HG03039 (cell line): ENCODE data around the gene POLRMT.
"Not testable (repeated sequence)": the region's sequence is repeated elsewhere in the genome, so short reads cannot be mapped to it uniquely, and the experiment has no call there.

Experiments
- ATAC-seq: cut with Tn5 transposase; IDR thresholded peaks from one replicate; pipeline ENCODE4 v1.9.1; 2021; ENCODE audit warnings: mild to moderate bottlenecking, moderate library complexity; ENCODE audit not compliant: unreplicated experiment

POLRMT gene

DNA sequence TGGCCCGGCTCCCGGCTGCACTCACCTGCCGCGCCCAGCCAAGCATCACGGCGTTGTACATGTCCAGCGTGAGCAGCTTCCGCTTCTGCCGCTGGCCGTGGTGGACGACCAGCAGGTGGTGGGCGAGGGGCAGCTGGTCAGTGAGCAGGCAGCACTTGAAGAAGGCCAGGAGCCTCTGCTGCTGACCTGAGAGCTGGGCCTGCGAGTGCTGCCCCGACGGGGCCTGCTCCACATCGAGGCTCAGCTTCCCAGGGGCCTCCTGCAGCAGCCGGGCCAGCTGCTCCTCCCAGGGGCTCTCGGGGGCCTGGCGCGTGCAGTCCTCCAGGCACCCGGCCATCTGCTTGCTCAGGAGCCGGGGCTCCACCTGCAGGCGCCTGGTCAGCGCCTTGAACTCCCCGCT is 3.8 kb downstream of the POLRMT start:
- not testable (repeated sequence) for ATAC-seq

DNA sequence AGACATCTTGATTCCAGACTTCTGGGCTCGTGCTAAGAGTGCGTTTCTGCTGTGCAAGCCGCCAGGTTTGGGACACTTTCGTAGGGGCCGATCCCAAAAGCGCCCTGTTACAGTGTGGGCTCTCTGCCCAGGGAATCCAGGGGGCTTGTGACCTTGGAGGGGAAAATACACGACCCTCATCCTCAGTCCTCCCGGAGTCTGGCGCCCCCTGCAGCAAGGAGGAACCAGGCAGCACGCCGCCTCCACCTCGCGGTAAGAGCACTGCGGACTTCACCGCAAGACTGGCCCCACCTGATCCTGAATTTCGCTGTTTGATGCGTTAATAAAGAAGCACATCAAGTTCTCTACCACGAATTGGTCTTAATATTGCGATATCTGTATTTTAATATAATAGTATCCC is 5.2 kb downstream of the POLRMT start:
- ATAC-seq = no peak

DNA sequence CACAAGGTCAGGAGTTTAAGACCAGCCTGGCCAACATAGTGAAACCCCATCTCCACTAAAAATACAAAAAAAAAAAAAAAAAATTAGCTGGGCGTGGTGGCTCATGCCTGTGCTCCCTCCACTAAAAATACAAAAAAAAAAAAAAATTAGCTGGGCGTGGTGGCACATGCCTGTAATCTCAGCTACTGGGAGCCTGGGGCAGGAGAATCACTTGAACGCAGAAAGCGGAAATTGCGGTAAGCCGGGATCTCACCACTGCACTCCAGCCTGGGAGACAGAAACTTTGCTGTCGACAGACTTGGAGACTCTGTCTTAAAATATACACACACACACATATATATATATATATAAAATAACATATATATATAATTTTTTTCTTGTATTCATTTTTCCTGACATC is 6.8 kb downstream of the POLRMT start:
- not testable (repeated sequence) for ATAC-seq

DNA sequence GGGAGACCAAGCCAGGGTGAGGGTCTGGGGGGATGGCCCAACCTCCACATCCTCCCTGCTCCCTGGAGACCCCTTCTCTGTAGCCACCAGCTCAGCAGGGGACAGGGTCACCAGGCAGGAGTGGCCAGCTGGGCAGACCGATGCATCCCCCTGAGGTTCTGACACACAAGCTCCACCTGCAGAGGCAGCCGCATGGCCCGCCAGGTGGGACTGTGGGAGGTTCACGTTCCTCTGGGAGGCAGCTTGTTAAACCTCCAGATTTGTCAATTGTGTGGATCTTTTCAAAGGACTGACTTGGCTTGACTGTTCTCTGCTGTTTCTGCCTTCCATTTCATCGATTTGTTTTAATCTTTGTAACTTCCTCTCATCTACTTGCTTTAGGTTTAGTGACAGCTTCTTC is 8.1 kb downstream of the POLRMT start:
- no peak for ATAC-seq

DNA sequence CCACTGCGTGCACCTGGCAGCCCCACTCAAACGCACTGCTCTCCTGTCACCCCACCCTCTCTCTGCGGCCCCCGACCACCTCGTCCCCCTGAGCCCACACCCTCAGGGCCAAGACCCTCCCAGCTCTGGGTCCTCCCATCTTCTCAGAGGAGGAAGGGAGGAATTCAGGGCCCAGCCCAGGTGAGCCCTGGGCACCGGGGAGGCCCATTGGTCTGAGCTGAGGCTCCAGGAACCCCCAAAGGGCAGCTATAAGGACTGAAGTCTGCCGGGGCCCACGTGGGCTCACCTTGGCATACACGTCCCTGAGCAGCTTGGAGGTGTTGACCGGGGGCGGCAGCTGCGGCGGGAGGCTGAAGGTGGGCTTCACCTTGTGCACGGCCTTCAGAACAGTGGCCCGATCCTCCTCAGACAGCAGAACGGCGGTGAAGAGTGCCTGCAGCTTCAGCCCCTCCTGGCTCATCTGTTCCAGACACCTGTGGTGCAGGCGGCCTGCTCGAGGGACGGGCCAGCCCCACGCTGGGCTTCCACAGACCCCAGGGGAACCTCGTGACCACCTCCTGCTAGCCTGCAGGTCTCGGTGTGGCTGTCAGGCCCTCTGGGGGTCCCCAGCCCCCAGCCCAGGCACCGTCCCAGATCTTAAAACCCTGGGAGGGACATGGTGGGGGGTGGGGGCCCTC is 8.8 kb downstream of the POLRMT start:
- ATAC-seq = no peak

DNA sequence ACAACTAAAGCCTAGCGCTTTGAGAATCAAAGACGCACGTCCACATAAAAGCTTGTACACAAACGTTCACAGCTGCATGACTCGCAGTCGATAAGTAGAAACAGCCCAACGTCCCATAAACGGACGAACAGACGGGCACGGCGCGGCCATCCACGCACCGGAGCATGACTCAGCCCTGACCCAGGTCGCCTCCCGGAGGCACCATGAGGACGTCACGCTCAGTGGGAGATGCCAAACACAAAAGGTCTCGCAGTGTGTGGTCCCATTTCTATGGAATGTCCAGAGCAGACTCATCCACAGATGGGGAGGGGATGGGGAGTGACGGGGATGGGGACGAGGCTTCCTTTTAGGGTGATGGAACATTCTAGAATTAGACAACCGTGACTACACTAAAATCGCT is 9.4 kb downstream of the POLRMT start:
- ATAC-seq = no peak

DNA sequence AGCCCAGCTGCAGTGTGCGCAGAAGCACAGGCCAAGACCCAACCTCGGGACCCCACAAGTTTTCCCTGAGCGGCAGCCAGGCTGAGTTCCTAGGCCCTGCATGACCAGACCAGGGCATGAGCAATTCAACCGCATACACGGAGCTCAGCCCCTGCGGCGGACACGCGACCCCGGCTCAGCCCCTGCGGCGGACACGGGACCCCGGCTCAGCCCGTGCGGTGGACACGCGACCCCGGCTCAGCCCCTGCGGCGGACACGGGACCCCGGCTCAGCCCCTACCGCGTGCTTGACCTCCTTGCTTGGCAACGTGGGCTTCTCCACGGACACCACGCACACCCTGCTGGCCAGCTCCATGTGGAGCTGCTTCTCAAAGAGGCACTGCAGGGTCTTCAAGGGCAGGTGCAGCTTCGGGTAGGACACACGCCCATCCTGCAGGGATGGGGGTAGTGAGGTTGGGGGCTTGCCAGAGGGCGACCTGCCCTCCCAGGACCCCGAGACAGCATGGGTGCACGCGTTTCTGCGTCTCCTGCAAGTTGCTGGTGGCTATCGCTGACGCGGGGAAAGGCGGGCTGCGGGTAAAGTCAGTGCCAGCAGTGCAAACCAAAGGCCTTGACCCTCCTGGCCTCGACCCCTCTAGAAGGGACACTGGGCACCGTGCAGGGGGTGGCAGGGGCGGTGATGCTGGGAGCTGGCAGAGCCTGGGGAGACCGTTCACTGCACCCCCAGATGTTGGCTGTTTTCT is 10.0 kb downstream of the POLRMT start:
- ATAC-seq = no peak

DNA sequence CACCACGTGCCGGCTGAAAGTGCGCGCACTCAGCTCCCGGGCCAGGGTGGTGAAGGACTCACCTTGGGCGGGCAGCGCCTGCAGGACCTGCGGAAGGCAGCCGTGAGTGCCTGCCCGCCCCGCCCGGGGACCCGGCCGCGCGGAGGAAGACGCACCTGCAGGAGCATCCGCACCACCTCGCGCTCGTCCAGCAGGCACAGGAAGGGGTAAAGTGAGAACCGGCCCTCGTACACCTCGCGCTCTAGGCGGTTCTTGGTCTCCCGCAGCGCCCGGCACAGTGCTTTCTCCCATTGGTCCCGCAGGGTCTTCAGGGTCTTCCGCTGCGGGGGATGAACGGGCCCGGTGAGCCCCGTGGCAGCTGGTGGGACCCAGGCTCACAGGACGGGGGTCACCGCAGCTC is 10.7 kb downstream of the POLRMT start:
- no peak for ATAC-seq

DNA sequence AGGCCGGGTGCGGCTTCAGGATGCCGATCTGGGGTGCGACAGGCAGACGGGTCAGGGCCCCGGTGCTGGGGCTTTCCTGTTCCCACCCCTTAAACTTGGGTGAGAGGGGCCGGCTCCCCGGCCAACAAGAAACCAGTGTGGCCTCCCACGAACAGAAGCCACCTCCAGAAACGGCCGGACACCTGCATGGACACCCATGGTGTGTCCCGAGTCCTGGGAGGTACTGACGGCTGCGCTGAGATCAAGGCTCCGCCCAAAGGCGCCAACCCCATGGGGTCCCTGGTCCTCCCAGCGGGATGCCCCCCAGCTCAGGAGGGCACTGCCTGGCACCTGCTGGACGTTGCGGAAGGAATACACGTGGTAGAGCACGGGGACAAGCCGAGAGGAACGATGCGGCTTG is 11.5 kb downstream of the POLRMT start:
- ATAC-seq = no peak

DNA sequence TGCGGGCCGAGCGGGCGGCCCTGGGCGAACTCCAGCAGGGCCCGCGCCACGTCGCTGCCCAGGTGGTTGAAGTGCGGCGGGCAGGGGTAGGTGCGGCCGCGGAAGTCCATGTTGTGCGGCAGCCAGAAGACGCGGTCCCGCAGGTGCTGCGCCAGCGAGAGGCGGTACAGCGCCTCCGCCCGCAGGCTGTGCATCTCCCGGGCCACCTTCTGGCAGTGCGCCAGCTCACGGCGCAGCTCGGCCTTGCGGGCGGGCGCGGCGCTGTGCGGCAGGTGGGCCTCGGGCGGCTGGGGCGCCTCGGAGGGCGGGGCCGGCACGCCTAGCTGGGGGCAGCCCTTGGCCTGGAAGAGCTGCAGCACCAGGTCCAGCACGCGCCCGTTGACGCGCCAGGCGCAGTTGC is 12.1 kb downstream of the POLRMT start:
- ATAC-seq = not testable (repeated sequence)

DNA sequence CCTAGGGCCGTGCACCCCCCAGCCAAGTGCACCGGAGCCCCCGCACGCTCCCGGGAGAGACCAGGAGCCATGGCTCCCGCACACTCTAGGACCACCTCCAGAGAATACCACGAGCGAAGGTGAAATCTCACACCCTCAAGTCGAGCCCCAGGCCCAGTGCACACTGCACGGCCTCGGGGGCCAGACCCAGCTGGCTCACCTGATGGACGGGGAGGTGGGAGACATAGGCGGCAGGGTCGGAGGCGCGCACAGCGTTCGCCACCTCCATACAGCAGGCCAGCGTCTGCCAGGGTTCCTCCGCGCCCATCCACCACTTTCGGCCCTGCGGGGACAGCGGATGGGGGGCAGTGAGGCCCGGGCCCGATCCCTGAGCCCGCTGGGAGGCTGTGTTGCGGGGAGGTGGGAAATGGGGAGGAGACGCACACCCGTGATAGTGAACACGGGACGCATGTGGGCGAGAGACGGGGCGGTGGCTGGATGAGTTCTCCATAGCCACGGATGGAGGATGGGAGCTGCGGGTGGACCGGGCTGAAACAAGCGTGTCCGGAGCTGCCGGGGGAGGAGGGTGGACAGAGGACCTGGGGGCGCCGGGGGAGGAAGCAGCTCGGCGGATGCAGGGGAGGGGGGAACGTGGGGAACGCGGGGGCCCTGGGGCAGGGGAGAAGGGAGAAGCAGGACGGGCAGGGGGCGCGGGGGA is 13.0 kb downstream of the POLRMT start:
- ATAC-seq = no peak

DNA sequence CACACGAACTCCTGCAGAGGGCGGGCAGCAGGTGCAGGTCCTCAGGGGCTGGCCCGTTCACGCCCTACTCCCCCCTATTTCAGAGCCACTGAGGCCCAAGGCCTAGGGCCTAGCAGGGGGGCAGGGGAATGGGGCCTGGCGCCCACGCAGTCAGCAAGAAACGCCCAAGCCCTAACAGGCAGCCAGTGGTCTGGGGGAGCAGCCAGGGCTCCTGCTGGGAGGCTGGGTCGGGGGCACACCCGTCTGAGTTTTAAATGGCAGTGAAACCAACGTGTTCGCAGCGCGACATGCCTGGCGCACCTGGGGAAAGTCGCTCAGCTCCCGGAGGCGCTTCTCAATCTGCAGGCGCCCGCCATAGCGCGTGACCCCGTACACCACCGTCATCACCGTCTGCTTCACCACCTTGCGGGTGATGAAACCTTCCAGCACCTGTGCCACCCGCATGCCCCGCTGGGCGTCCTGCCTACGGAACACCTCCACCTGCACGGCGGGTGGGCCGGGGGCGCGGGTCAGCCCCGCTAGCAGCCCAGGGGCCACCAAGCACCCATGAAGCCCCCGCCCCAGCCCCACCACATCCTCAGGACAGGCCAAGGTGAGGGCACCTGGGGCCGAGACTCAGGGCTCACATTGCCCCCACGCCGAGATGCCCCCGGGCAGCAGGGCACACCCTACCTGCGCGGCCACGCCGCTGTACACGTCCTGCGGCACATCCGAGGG is 13.9 kb downstream of the POLRMT start:
- ATAC-seq = no peak

DNA sequence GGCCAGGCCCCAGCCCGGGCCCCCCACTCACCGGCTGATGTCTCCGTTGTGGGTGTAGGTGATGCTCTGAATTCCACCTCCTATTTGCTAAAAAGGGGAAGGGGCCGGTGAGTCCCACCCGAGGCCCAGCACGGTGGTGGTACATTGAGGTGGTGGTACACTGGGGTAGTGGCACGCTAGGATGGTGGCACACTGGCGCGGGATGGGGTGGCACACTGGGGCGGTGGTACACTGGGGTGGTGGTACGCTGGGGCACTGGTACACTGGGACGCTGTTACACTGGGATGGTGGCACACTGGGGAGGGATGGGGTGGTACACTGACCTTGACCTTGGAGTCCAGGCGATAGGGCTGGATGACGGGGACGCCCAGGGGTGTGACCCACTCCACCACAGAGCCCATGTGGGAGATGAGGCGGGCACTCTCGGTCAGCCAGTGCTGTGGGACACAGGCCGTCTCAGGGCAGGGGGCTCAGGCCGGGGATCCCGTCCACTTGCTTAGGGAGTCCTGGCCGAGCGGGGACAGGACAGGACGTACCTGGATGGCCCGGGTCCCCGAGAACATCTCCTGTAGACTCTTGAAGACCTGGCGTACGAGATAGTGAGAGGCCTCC is 14.6 kb downstream of the POLRMT start:
- ATAC-seq = no peak

DNA sequence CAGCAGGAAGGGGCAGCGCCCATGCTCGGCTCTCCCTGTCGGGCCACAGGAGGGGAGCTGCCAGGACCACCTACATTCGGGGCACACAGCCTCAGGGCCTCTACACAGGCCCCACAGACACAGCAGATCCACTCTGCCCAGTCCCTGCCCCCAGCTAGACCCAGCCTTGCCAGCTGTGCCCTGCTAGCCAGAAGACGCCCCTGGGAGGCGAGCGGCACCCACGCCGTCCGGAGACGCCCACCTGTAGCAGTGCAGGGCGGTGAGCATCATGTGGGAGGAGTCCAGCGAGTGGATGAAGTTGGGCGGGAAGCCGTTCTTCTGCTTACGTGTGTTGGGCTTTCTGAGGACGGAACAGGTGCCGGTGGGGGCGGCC is 15.1 kb downstream of the POLRMT start:
- ATAC-seq = no peak

DNA sequence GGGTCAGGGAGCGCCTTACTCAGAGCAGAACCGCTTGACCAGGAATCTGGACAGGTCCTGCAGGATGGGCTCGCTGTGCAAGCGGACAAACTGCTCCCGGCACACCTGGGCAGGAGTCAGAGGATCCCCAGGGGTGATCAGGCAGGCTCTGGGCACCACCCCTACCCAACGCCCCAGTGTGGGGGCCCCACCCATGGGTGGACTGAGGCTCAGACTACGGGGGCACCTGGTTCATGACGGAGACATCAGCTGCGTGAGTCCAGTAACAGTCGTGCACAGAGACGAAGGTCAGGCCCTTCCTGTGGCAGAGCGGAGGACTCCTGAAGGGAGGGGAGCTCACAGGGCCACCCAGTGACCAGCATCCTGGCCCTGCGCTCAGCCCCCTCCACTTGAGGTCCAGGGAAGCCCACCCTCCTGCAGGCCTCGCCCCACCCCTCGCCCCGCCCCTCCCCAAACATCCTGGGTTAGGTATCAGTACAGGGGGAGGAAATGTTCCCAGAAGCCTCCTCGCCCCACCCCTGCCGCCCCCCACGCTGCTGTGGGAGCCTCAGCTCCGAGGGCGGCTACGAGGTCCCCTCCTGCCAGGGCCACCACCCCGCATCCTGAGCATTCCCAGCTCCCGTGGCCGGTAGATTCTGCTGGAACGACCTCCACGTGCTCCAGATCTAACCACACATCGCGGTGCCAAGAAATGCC is 15.6 kb downstream of the POLRMT start:
- ATAC-seq = no peak

DNA sequence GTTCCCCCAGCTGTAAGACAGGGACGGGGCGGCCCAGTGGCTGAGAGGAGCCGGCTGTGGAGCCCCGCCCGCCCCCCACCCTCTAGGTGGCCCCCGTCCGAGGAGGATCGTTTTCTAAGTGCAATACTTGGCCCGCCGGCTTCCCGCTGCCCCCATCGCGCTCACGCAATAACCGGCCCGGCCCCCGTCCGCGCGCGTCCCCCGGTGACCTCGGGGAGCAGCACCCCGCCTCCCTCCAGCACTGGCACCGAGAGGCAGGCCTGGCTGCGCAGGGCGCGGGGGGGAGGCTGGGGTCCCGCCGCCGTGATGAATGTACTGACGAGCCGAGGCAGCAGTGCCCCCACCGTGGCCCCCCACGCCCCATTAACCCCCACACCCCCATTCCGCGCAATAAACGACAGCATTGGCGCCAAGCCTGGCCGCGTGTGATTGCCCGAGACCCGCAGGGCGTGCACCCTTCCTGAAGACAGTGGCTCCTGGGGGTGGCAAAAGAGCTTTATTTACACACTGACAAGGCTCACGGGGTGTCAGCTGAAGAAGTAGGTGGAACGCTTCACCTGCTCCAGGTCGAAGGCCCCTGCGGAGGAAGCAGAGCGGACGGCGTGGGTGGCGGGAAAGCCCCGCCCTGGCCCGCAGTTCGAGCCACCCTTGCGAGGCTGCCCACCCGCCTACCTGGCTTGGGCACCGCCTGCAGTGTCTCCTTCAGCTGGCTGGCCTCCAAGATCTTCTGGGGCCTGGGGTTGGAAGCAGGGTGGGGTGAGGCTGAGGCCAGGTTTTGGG is 16.4 kb downstream of the POLRMT start:
- no peak for ATAC-seq

DNA sequence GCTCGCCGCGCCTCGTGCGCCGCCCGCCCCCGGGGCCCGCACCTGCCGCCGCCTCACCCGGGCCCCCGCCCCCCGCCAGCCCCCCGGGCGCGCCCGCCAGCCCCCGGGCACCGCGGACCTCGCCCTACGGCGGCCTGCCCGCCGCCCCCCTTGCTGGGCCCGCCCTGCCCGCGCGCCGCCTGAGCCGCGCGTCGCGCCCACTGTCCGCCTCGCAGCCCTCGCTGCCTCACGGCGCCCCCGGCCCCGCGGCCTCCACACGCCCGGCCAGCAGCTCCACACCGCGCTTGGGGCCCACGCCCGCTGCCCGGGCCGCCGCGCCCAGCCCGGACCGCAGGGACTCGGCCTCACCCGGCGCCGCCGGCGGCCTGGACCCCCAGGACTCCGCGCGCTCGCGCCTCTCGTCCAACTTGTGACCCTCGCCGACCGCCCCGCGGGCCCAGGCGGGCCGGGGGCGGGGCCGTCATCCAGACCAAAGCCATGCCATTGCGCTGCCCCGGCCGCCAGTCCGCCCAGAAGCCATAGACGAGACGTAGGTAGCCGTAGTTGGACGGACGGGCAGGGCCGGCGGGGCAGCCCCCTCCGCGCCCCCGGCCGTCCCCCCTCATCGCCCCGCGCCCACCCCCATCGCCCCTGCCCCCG is 17.2 kb downstream of the POLRMT start:
- ATAC-seq = no peak

DNA sequence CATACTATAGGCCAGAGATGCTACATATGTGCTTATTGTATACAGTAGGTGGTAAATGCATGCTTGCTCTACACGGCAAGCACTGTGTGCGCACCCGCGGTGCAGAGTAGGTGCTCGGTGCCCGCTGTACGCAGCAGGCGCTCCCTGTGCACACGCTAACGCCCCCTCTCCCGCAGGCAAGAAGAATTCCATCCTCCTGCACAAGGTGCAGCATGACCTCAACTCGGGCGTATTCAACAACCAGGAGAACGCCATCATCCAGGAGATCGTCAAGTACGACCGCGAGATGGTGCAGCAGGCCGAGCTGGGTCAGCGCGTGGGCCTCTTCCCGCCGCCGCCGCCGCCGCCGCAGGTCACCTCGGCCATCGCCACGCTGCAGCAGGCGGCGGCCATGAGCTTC is 17.7 kb downstream of the POLRMT start:
- ATAC-seq = no peak
